Measurements from ENCODE around the gene CMTM6. TPM values are rescaled to one million over a fixed set of nuclear protein-coding genes. Genes with fewer than 3 reads are reported as not detected.
"Not testable (repeated sequence)": the region's sequence is repeated elsewhere in the genome, so short reads cannot be mapped to it uniquely, and the experiment has no call there.

CMTM6 gene
- polyA plus RNA-seq, 2 donors: 19.2 to 21.9 TPM

DNA sequence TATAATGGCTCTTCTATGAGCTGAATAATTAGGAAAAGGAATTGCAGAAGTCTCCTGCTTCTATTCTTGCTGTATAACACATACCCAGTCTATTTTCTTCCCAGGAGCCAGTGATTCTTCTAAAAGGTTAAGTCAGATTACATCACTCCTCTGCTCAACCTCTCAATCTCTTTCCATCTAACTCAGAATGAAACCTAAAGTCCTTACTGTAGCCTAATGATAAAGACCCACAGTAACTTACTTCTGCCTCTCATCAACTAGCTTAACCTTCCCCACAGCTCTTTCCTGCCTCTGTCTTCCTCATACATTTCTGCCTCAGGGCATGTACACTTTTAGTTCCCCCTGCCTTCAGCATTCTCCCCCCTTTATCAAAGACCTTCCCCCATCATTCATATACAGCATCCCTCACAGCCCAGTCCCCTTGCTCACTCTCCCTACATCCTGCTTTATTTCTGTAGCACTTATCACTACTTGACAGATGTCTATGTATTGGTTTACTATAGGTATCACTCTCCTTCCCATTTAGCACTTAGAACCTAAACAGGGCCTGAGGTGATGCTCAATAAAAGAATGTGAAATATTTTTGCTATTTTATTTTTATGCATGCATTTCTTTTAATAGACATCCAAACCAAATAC lies 28.5 kb upstream of the CMTM6 start:
- H3K27me3 ChIP-seq (ENCODE audit: control insufficient read depth in 1 of 2, insufficient read depth in 2 of 2, low read length in 2 of 2): no peaks in the 10 kb centered on the region
- peaks cover 0 to 3% of the 10 kb centered on the region in 2 donors for H3K36me3 ChIP-seq (ENCODE audit: control insufficient read depth in 2 of 2, insufficient read depth in 2 of 2, low read length in 1 of 2)
- H3K9me3 ChIP-seq (ENCODE audit: control insufficient read depth in 2 of 2, insufficient read depth in 1 of 2, low read depth in 1 of 2, low read length in 1 of 2): no peaks in the 10 kb centered on the region
- no peak overlapping the region for H3K27ac ChIP-seq (ENCODE audit: low read depth in 2 of 2, low read length in 1 of 2)
- H3K4me1 ChIP-seq (ENCODE audit: control insufficient read depth in 2 of 2, insufficient read depth in 2 of 2, low read length in 1 of 2): no peaks in the 10 kb centered on the region
- no peak overlapping the region for H3K4me3 ChIP-seq (ENCODE audit: low read depth in 1 of 2, low read length in 2 of 2)

DNA sequence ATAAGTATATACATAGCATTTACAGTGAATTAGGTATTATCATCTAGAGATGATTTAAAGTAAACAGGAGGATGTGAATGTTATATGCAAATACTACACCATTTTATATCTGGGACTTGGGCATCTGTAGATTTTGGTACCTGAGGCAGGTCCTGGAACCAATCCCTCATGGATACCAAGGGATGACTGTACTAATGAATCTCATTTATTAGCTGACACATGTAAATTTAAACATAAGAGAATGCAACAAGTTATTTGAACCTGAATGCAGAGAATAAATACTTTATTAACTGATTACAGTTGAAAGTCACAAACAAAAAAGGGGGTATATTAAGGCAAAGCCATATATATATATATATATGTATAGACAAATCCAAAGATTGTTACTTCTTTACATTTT lies 23.1 kb upstream of the CMTM6 start:
- no peaks in the 10 kb centered on the region for H3K36me3 ChIP-seq (ENCODE audit: control insufficient read depth in 2 of 2, insufficient read depth in 2 of 2, low read length in 1 of 2)
- H3K9me3 ChIP-seq (ENCODE audit: control insufficient read depth in 2 of 2, insufficient read depth in 1 of 2, low read depth in 1 of 2, low read length in 1 of 2): no peaks in the 10 kb centered on the region

DNA sequence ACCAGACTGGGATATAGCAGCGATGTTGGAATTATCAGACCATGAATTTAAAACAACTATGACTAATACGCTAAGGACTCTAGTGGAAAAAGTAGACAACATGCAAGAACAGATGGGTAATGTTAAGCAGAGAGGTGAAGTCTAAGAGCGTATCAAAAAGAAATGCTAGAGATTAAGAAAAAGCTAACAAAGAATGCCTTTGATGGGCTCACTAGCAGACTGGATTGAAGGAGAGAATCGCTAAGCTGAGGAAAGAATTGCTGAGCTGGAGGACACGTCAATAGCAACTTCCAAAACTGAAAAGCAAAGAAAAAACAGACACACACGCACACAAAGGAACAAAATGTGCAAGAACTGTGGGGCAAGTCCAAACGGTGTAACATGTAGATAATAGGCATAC lies 20.0 kb upstream of the CMTM6 start:
- H3K27me3 ChIP-seq (ENCODE audit: control insufficient read depth in 1 of 2, insufficient read depth in 2 of 2, low read length in 2 of 2): no peaks in the 10 kb centered on the region
- H3K9me3 ChIP-seq (ENCODE audit: control insufficient read depth in 2 of 2, insufficient read depth in 1 of 2, low read depth in 1 of 2, low read length in 1 of 2): no peaks in the 10 kb centered on the region
- no peak overlapping the region for H3K4me3 ChIP-seq (ENCODE audit: low read depth in 1 of 2, low read length in 2 of 2)
- H3K4me1 ChIP-seq (ENCODE audit: control insufficient read depth in 2 of 2, insufficient read depth in 2 of 2, low read length in 1 of 2): no peaks in the 10 kb centered on the region
- 53 to 56% methylated on average over 7 of the region's 7 CpGs for WGBS, 2 donors
- H3K36me3 ChIP-seq (ENCODE audit: control insufficient read depth in 2 of 2, insufficient read depth in 2 of 2, low read length in 1 of 2): no peaks in the 10 kb centered on the region
- no peak overlapping the region for H3K27ac ChIP-seq (ENCODE audit: low read depth in 2 of 2, low read length in 1 of 2)

More for the DNA sequence above, 23.1 kb upstream of the CMTM6 start:
- no peaks in the 10 kb centered on the region for H3K27me3 ChIP-seq (ENCODE audit: control insufficient read depth in 1 of 2, insufficient read depth in 2 of 2, low read length in 2 of 2)
- no peaks in the 10 kb centered on the region for H3K4me1 ChIP-seq (ENCODE audit: control insufficient read depth in 2 of 2, insufficient read depth in 2 of 2, low read length in 1 of 2)
- no peak overlapping the region for H3K27ac ChIP-seq (ENCODE audit: low read depth in 2 of 2, low read length in 1 of 2)
- H3K4me3 ChIP-seq (ENCODE audit: low read depth in 1 of 2, low read length in 2 of 2): no peak overlapping the region

DNA sequence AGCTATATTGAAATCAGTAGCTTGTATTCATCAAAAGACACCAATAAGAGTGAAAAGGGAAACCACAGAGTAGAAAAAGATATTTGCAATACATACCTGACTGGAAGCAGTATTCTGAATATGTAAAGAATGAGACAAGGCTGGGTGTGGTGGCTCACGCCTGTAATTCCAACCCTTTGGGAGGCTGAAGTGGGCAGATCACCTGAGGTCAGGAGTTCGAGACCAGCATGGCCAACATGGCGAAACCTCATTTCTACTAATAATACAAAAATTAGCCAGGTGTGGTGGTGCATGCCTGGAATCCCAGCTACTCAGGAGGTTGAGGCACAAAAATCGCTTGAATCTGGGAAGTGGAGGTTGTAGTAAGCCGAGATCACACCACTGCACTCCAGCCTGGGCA lies 16.3 kb upstream of the CMTM6 start:
- not testable (repeated sequence) for H3K27me3 ChIP-seq (ENCODE audit: control insufficient read depth in 1 of 2, insufficient read depth in 2 of 2, low read length in 2 of 2); H3K27ac ChIP-seq (ENCODE audit: low read depth in 2 of 2, low read length in 1 of 2); H3K4me3 ChIP-seq (ENCODE audit: low read depth in 1 of 2, low read length in 2 of 2); H3K4me1 ChIP-seq (ENCODE audit: control insufficient read depth in 2 of 2, insufficient read depth in 2 of 2, low read length in 1 of 2); H3K9me3 ChIP-seq (ENCODE audit: control insufficient read depth in 2 of 2, insufficient read depth in 1 of 2, low read depth in 1 of 2, low read length in 1 of 2); H3K36me3 ChIP-seq (ENCODE audit: control insufficient read depth in 2 of 2, insufficient read depth in 2 of 2, low read length in 1 of 2)
- WGBS, 2 donors: 94 to 97% methylated on average over 5 of the region's 5 CpGs

DNA sequence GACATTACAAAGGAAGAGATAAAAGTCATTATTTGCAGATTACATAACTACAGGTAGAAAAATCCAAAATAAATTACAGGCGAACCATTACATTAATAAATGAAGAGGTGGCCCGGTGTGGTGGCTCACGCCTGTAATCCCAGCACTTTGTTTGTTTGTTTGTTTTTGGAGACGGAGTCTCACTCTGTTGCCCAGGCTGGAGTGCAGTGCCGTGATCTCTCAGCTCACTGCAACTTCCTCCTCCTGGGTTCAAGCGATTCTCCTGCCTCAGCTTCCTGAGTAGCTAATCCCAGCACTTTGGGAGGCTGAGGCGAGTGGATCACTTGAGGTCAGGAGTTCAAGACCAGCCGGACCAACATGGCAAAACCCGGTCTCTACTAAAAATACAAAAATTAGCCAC lies 14.1 kb upstream of the CMTM6 start:
- not testable (repeated sequence) for H3K27me3 ChIP-seq (ENCODE audit: control insufficient read depth in 1 of 2, insufficient read depth in 2 of 2, low read length in 2 of 2); H3K27ac ChIP-seq (ENCODE audit: low read depth in 2 of 2, low read length in 1 of 2); H3K4me1 ChIP-seq (ENCODE audit: control insufficient read depth in 2 of 2, insufficient read depth in 2 of 2, low read length in 1 of 2); H3K4me3 ChIP-seq (ENCODE audit: low read depth in 1 of 2, low read length in 2 of 2); H3K9me3 ChIP-seq (ENCODE audit: control insufficient read depth in 2 of 2, insufficient read depth in 1 of 2, low read depth in 1 of 2, low read length in 1 of 2); H3K36me3 ChIP-seq (ENCODE audit: control insufficient read depth in 2 of 2, insufficient read depth in 2 of 2, low read length in 1 of 2)
- WGBS, 2 donors: 82 to 87% methylated on average over 9 of the region's 9 CpGs

DNA sequence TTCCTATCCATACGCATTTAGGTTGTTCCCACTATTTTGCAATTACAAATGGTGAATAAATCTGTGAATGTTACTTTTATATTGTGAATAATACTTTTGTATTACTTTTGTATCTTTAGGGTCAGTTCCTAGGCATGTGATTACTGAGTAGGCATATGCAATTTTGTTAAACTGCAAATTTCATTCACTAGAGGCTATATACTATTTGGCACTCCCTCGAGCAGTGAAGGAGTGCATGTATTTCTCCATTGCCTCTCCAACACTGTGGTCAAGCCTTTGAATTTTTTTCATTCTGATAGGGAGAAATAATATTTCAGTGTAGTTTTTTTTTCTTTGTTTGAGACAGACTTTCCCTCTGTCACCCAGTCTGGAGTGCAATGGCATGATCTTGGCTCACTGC lies 8.4 kb upstream of the CMTM6 start:
- H3K4me3 ChIP-seq (ENCODE audit: low read depth in 1 of 2, low read length in 2 of 2): no peak overlapping the region
- no peaks in the 10 kb centered on the region for H3K9me3 ChIP-seq (ENCODE audit: control insufficient read depth in 2 of 2, insufficient read depth in 1 of 2, low read depth in 1 of 2, low read length in 1 of 2)
- no peaks in the 10 kb centered on the region for H3K36me3 ChIP-seq (ENCODE audit: control insufficient read depth in 2 of 2, insufficient read depth in 2 of 2, low read length in 1 of 2)
- no peak overlapping the region for H3K27ac ChIP-seq (ENCODE audit: low read depth in 2 of 2, low read length in 1 of 2)
- H3K27me3 ChIP-seq (ENCODE audit: control insufficient read depth in 1 of 2, insufficient read depth in 2 of 2, low read length in 2 of 2): no peaks in the 10 kb centered on the region
- no peaks in the 10 kb centered on the region for H3K4me1 ChIP-seq (ENCODE audit: control insufficient read depth in 2 of 2, insufficient read depth in 2 of 2, low read length in 1 of 2)
- WGBS, 2 donors: 80 to 87% methylated on average over 2 of the region's 2 CpGs

DNA sequence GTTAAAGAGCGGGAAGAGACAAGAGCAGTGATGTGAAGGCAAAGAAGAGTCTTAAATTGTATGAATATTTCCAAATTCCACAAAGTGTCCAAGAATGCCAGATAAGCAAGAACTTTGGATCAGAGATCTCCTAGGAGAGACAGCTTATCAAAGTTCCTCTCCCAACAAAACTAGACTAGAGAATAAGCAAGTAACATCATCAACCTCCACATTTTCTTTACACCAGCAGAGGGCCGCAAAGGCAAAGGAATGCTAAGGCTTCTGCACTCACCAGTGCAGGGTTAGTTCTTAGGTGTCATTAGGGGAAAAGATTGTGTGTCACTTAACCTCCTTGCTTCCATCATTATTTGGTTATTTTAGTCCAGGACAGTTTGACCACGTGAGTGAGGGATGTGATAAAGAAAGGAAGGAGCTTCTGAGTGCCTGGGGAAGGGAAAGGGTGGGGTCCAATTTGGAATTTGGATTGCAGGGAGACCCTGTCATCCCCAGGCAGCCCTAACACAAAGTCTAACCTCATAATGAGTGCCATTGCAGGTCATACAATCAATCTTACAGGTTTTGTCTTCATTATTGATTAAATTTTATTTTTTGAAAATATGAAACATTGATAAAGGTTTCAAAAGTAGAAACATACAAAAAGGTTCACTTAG lies 7.5 kb upstream of the CMTM6 start:
- Histone ChIP-seq H3K27me3 (ENCODE audit: control insufficient read depth in 1 of 2, insufficient read depth in 2 of 2, low read length in 2 of 2) (no peaks in the 10 kb centered on the region), H3K27ac (ENCODE audit: low read depth in 2 of 2, low read length in 1 of 2) (no peak overlapping the region)
- 31 to 32% methylated on average over 3 of the region's 3 CpGs for WGBS, 2 donors

DNA sequence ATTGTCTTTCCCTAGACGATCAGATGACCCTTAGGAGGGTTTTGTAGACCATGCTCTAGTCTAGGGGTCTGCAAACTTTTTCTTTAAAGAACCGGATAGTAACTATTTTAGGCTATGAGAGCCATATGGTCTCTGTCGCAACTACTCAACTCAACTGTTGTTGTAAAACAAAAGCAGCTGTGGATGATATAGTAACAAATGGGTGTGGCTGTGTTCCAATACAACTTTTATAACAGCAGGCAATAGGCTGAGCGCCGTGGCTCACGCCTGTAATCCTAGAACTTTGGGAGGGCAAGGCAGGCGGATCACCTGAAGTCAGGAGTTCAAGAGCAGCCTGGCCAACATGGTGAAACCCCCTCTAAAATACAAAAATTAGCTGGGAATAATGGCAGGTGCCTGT lies 6.1 kb upstream of the CMTM6 start:
- no peaks in the 10 kb centered on the region for H3K4me1 ChIP-seq (ENCODE audit: control insufficient read depth in 2 of 2, insufficient read depth in 2 of 2, low read length in 1 of 2)
- no peak overlapping the region for H3K27ac ChIP-seq (ENCODE audit: low read depth in 2 of 2, low read length in 1 of 2)
- no peaks in the 10 kb centered on the region for H3K27me3 ChIP-seq (ENCODE audit: control insufficient read depth in 1 of 2, insufficient read depth in 2 of 2, low read length in 2 of 2)
- WGBS, 2 donors: 53 to 54% methylated on average over 7 of the region's 7 CpGs
- H3K36me3 ChIP-seq (ENCODE audit: control insufficient read depth in 2 of 2, insufficient read depth in 2 of 2, low read length in 1 of 2): no peaks in the 10 kb centered on the region
- no peaks in the 10 kb centered on the region for H3K9me3 ChIP-seq (ENCODE audit: control insufficient read depth in 2 of 2, insufficient read depth in 1 of 2, low read depth in 1 of 2, low read length in 1 of 2)
- no peak overlapping the region for H3K4me3 ChIP-seq (ENCODE audit: low read depth in 1 of 2, low read length in 2 of 2)

More for the DNA sequence above, 7.5 kb upstream of the CMTM6 start:
- Histone ChIP-seq H3K4me3 (ENCODE audit: low read depth in 1 of 2, low read length in 2 of 2) (no peak overlapping the region), H3K36me3 (ENCODE audit: control insufficient read depth in 2 of 2, insufficient read depth in 2 of 2, low read length in 1 of 2) (no peaks in the 10 kb centered on the region), H3K9me3 (ENCODE audit: control insufficient read depth in 2 of 2, insufficient read depth in 1 of 2, low read depth in 1 of 2, low read length in 1 of 2) (no peaks in the 10 kb centered on the region), H3K4me1 (ENCODE audit: control insufficient read depth in 2 of 2, insufficient read depth in 2 of 2, low read length in 1 of 2) (no peaks in the 10 kb centered on the region)

DNA sequence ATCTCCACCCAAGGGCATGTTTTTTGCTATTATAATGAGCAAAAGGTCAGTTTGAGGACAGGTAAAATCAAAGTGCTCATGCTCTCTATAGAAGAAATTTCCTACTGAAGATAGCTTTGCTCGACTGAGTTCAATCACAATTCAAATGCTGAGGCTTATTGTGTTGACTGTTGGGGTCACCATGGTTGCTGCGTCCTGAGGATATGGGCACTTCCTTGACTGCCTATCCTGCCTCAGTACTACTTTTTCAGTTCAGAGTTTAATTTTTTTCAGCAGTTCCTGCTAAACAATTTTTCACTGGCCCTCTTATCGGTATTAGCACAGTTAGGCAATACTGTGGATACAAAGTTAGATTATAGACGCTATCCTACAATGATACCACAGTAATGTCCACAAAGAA lies 3.8 kb upstream of the CMTM6 start:
- Histone ChIP-seq H3K36me3 (ENCODE audit: control insufficient read depth in 2 of 2, insufficient read depth in 2 of 2, low read length in 1 of 2) (no peaks in the 10 kb centered on the region), H3K4me1 (ENCODE audit: control insufficient read depth in 2 of 2, insufficient read depth in 2 of 2, low read length in 1 of 2) (no peaks in the 10 kb centered on the region), H3K4me3 (ENCODE audit: low read depth in 1 of 2, low read length in 2 of 2) (no peak overlapping the region), H3K27me3 (ENCODE audit: control insufficient read depth in 1 of 2, insufficient read depth in 2 of 2, low read length in 2 of 2) (no peaks in the 10 kb centered on the region), H3K9me3 (ENCODE audit: control insufficient read depth in 2 of 2, insufficient read depth in 1 of 2, low read depth in 1 of 2, low read length in 1 of 2) (no peaks in the 10 kb centered on the region), H3K27ac (ENCODE audit: low read depth in 2 of 2, low read length in 1 of 2) (no peak overlapping the region)
- WGBS, 2 donors: 77 to 79% methylated on average over 4 of the region's 4 CpGs

DNA sequence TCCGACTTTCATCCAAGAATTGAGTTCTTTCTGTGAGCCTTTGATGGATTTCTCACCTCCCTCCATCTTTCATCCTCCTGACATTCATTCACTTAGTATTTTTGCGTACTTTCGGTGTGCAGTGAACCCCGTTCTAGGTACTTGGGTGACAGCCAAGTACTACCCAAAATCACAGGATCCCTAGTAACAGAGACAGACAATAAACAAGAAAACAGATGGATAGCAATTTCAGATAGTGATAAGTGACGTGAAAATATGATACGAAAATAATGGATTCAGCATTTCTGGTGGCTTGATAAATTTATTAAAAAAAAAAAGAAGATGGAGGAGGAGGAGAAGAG lies 264 bp upstream of the CMTM6 start:
- Histone ChIP-seq H3K4me1 (ENCODE audit: control insufficient read depth in 2 of 2, insufficient read depth in 2 of 2, low read length in 1 of 2) (no peaks in the 10 kb centered on the region), H3K27me3 (ENCODE audit: control insufficient read depth in 1 of 2, insufficient read depth in 2 of 2, low read length in 2 of 2) (no peaks in the 10 kb centered on the region), H3K4me3 (ENCODE audit: low read depth in 1 of 2, low read length in 2 of 2) (peak overlapping the region in 1 of 2 donors; percentile 92), H3K9me3 (ENCODE audit: control insufficient read depth in 2 of 2, insufficient read depth in 1 of 2, low read depth in 1 of 2, low read length in 1 of 2) (no peaks in the 10 kb centered on the region), H3K27ac (ENCODE audit: low read depth in 2 of 2, low read length in 1 of 2) (peak overlapping the region; percentile 58 to 96), H3K36me3 (ENCODE audit: control insufficient read depth in 2 of 2, insufficient read depth in 2 of 2, low read length in 1 of 2) (no peaks in the 10 kb centered on the region)
- 0 to 1% methylated on average over 6 of the region's 6 CpGs for WGBS, 2 donors
